Kidney epithelial cell (primary cell): ENCODE results near the gene KLB. TPM values are rescaled to one million over a fixed set of nuclear protein-coding genes. Genes with fewer than 3 reads are reported as not detected.

ENCODE experiments used
- DNase-seq: peaks from one replicate; pipeline ENCODE4 v3.0.0-alpha.2; 2010; ENCODE audit warnings: low read depth
- H3K27me3 ChIP-seq: 2 replicates; pipeline ENCODE4 v1.6.0; 2011; ENCODE audit warnings: low read length; ENCODE audit not compliant: control insufficient read depth, insufficient read depth
- H3K36me3 ChIP-seq: 2 replicates; pipeline ENCODE4 v1.5.1; 2011; ENCODE audit warnings: low read length; ENCODE audit not compliant: control insufficient read depth, insufficient read depth
- H3K4me3 ChIP-seq: 2 replicates; pipeline ENCODE4 v1.5.1; 2011; ENCODE audit warnings: low read depth, mild to moderate bottlenecking, control low read depth, low read length
- CTCF ChIP-seq: IDR thresholded peaks from 2 replicates; pipeline ENCODE4 v1.5.1; 2011; ENCODE audit warnings: mild to moderate bottlenecking, moderate library complexity, low read length, control low read depth, inconsistent platforms; ENCODE audit not compliant: insufficient read depth, poor library complexity, severe bottlenecking
- total RNA-seq: library from RNA; depleted of rRNA; stranded (reverse); fragments of >200 nt; gene quantifications from 2 replicates; pipeline ENCODE4 v1.2.3, GENCODE V29; 2015

The KLB gene
- total RNA-seq, 1 donor from 2014 or later = 0.21 TPM

- Histone ChIP-seq H3K36me3 (no peaks in the 10 kb centered on the region), H3K27me3 (no peaks in the 10 kb centered on the region), H3K4me3 (no peak overlapping the region)
- TF ChIP-seq CTCF = no peak
- DNase-seq = no peak
These were observed 27.3 kb downstream of the KLB start for GRCh38 chr4:39433878-39434492.

- peak; percentile 19 for TF ChIP-seq CTCF
- no peak overlapping the region for H3K4me3 ChIP-seq
- DNase-seq = no peak
- no peaks in the 10 kb centered on the region for H3K36me3 ChIP-seq
- H3K27me3 ChIP-seq = no peaks in the 10 kb centered on the region
These were observed 29.2 kb downstream of the KLB start for GRCh38 chr4:39435659-39436563.

- Histone ChIP-seq H3K27me3 (no peaks in the 10 kb centered on the region), H3K36me3 (no peaks in the 10 kb centered on the region), H3K4me3 (no peak overlapping the region)
- TF ChIP-seq CTCF = no peak
- DNase-seq = no peak
These were observed 34.9 kb downstream of the KLB start for GRCh38 chr4:39441593-39441992.

DNA sequence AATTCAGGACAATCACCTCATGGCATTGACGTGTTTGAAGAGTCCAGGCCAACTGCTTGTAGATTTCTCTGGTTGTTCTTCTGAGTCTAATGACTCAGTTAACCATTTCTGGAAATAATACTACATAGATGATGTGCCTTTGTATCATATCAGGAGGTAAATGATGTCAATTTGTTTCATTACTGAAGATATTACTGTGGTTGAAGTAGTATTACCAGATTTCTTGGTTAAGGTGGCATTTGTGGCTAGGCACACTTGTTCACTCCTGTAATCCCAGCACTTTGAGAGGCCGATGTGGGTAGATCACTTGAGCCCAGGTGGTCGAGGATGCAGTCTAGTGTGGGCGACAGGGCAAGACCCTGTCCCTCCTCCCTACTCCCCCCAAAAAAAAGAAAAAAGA lies 36.3 kb downstream of the KLB start:
- TF ChIP-seq CTCF = no peak
- no peak overlapping the region for H3K4me3 ChIP-seq
- no peak for DNase-seq
- no peaks in the 10 kb centered on the region for H3K36me3 ChIP-seq
- H3K27me3 ChIP-seq = no peaks in the 10 kb centered on the region

- Histone ChIP-seq H3K27me3 (no peaks in the 10 kb centered on the region), H3K4me3 (peak overlapping the region; percentile 12), H3K36me3 (no peaks in the 10 kb centered on the region)
- TF ChIP-seq CTCF = no peak
- no peak for DNase-seq
These were observed 39.7 kb downstream of the KLB start for GRCh38 chr4:39446483-39446841.
